CD4-positive, alpha-beta T cell (primary cell): ENCODE results near the gene C2CD4D. TPM values are rescaled to one million over a fixed set of nuclear protein-coding genes. Genes with fewer than 3 reads are reported as not detected.

Experiments
- ATAC-seq: fragments of 200-7000 bp; cut with Tn5 transposase; one replicate; pipeline ENCODE4 v1.10.0; 2022; ENCODE audit warnings: mild to moderate bottlenecking; ENCODE audit not compliant: poor library complexity
- CTCF ChIA-PET: fragments of 350-600 bp; sonication (Branson Sonifier 250); formaldehyde crosslinking; loops from one replicate; lab custom pipeline; 2021; ENCODE audit warnings: antibody characterized with exemption, inconsistent platforms; lab: Charles Lee
- POLR2A ChIA-PET: fragments of 350-600 bp; sonication (Branson Sonifier 250); formaldehyde crosslinking; loops from one replicate; lab custom pipeline; 2021; ENCODE audit warnings: antibody characterized with exemption, inconsistent platforms; lab: Charles Lee
- DNase-seq, 14 experiments: peaks; one replicate each; pipeline ENCODE4 v3.0.0-alpha.2; 2013 to 2020; ENCODE audit warnings: mixed read lengths in 2 of 14
- H3K27ac ChIP-seq, 2 donors: one replicate each; pipeline versions ENCODE4 v1.5.1 to v1.7.0; 2013; ENCODE audit warnings: low read length in 2 of 2, low read depth in 1 of 2, mild to moderate bottlenecking in 1 of 2
- H3K27me3 ChIP-seq, 2 experiments: 1 replicate in 1 of 2; 2 replicates in 1 of 2; pipeline versions ENCODE4 v1.6.1 to v1.7.0; 2013; ENCODE audit warnings: low read length in 2 of 2, control low read depth in 1 of 2, mild to moderate bottlenecking in 1 of 2, moderate library complexity in 1 of 2; ENCODE audit not compliant: insufficient read depth in 2 of 2, control insufficient read depth in 1 of 2
- H3K36me3 ChIP-seq: one replicate; pipeline ENCODE4 v1.6.1; 2013; ENCODE audit warnings: low read length, control low read depth; ENCODE audit not compliant: insufficient read depth
- H3K4me1 ChIP-seq: one replicate; pipeline ENCODE4 v1.6.1; 2013; ENCODE audit warnings: low read length, control low read depth; ENCODE audit not compliant: insufficient read depth
- H3K4me3 ChIP-seq: one replicate; pipeline ENCODE4 v1.5.1; 2013; ENCODE audit warnings: mild to moderate bottlenecking, low read length, moderate library complexity
- H3K9me3 ChIP-seq, 2 experiments: 1 replicate in 1 of 2; 2 replicates in 1 of 2; pipeline versions ENCODE4 v1.6.1 to v1.7.0; 2013; ENCODE audit warnings: low read length in 2 of 2, mild to moderate bottlenecking in 2 of 2, control low read depth in 1 of 2, moderate library complexity in 1 of 2; ENCODE audit not compliant: control insufficient read depth in 1 of 2, insufficient read depth in 1 of 2
- H3K27ac Mint-ChIP-seq: one replicate; pipeline ENCODE4 v1.8.0; 2020; ENCODE audit warnings: mixed read lengths
- H3K27me3 Mint-ChIP-seq: one replicate; pipeline ENCODE4 v1.8.0; 2021; ENCODE audit warnings: mixed read lengths
- H3K36me3 Mint-ChIP-seq: one replicate; pipeline ENCODE4 v1.8.0; 2021; ENCODE audit warnings: low read depth, mixed read lengths
- H3K4me1 Mint-ChIP-seq: one replicate; pipeline ENCODE4 v1.8.0; 2021; ENCODE audit warnings: low read depth, mixed read lengths
- H3K4me3 Mint-ChIP-seq: one replicate; pipeline ENCODE4 v1.8.0; 2020; ENCODE audit warnings: mild to moderate bottlenecking, mixed read lengths
- H3K9me3 Mint-ChIP-seq: one replicate; pipeline ENCODE4 v1.8.0; 2020; ENCODE audit warnings: mixed read lengths
- intact Hi-C, 2 experiments: fragments of 100-400 bp; cut with DNase I in 1 of 2; cut with micrococcal nuclease in 1 of 2; formaldehyde crosslinking; loops; one replicate each; pipeline versions ENCODE4 v1.15.1 to v1.9.0; 2023 to 2025; cut with DNase I, micrococcal nuclease
- total RNA-seq, 174 experiments: library from RNA in 2 of 174; stranded (reverse) in 2 of 174; gene quantifications; one replicate each; pipeline ENCODE4 v1.2.3 and lab custom pipeline; 2021 to 2026
- TF ChIP-seq, protein P1 (sequence below): fragments of 200-600 bp; IDR thresholded peaks from one replicate; pipeline ENCODE4 v1.8.0; 2022; ENCODE audit warnings: antibody characterized with exemption, mild to moderate bottlenecking

C2CD4D gene
- total RNA-seq, 2 experiments from 2014 or later, result 0.75 to 0.88 TPM

DNA sequence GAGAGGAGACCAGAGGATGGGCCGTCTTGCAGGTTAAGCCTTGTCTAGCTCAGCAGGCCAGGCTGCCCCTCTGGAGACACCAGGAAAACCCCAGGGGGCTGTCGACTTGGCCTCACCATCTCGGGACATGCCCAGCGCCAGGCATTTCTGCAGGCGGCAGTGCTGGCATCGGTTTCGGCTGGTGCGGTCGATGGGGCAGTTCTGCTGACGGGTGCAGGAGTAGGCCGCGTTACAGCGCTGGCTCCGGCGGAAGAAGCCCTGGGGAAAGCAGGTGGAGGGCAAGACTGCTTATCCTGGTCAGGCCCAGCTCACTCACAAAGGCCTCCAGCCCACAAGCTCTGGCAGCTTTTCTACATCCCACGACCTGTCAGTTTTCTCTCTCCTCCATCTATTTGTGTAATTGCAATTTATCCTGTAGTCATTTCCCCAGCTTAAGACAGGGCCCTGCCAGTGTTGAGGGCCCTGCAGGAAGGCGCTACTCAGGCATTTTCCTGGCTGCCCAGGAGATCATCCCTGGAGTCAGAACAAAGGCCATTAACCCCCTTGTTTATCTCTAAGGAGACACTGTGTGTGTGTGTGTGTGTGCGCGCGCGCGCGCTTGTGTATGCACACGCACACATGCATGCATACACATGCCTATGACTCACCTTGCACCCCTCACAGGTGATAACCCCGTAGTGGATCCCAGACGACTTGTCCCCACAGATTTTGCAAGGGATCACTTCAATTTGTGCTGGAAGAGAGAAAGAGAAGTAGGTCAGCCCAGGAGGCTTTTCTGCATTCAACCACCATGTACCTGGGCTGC lies 22.9 kb downstream of the C2CD4D start:
- H3K9me3 Mint-ChIP-seq, result no peaks in the 10 kb centered on the region
- DNase-seq (no peak), ATAC-seq (no peak)
- H3K36me3 ChIP-seq, result peaks cover 6% of the 10 kb centered on the region
- no peaks in the 10 kb centered on the region for H3K9me3 ChIP-seq
- no peaks in the 10 kb centered on the region for H3K27me3 ChIP-seq
- peaks cover 77% of the 10 kb centered on the region for H3K4me1 Mint-ChIP-seq
- POLR2A ChIA-PET, result interaction anchor here (0.6 to 4.0 kb wide), 7 partner anchors 9 to 53 kb away, joined by 3 to 23 read pairs (median 4); partner anchors contain the start of gene TDRKH
- intact Hi-C loops, result no loop called here
- TF ChIP-seq, protein P1, sequence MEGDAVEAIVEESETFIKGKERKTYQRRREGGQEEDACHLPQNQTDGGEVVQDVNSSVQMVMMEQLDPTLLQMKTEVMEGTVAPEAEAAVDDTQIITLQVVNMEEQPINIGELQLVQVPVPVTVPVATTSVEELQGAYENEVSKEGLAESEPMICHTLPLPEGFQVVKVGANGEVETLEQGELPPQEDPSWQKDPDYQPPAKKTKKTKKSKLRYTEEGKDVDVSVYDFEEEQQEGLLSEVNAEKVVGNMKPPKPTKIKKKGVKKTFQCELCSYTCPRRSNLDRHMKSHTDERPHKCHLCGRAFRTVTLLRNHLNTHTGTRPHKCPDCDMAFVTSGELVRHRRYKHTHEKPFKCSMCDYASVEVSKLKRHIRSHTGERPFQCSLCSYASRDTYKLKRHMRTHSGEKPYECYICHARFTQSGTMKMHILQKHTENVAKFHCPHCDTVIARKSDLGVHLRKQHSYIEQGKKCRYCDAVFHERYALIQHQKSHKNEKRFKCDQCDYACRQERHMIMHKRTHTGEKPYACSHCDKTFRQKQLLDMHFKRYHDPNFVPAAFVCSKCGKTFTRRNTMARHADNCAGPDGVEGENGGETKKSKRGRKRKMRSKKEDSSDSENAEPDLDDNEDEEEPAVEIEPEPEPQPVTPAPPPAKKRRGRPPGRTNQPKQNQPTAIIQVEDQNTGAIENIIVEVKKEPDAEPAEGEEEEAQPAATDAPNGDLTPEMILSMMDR, result no peak
- H3K27ac ChIP-seq, result no peak overlapping the region
- no peaks in the 10 kb centered on the region for H3K27me3 Mint-ChIP-seq
- no peak overlapping the region for H3K4me3 Mint-ChIP-seq
- no peaks in the 10 kb centered on the region for H3K36me3 Mint-ChIP-seq
- peaks cover 94% of the 10 kb centered on the region for H3K4me1 ChIP-seq
- no peak overlapping the region for H3K4me3 ChIP-seq
- peak overlapping the region; percentile 81 for H3K27ac Mint-ChIP-seq
- CTCF ChIA-PET, result no interaction called here

DNA sequence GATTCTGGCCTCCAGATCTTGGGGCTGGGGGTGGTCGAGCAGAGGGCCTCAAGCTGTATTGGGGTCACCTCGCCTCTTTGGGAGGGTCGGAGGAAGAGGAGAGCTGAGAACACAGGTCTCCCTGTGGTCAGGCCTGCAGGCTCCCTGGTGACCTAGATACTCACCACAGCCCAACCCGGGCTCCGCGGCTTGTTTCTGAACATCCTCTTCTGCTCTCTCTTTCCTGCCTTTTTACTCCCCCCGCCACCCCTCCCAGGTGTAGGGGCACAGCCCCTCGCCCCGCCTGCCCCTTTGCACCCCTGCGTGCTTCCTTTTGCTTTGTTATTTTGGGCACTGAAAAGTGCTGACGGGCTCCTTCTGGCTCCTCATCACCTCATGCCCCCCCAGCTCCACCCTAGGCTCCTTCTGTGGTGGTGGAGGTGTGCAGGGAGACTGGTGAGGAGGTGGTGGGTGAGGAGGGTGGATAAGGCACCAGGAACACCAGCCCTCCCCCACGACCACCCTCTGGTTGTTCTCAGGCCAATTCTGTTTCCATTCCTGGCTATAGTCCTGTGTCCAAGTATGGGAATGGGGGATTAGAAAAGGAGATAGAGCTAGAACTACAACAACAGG lies 23.8 kb downstream of the C2CD4D start:
- Histone ChIP-seq H3K4me3 (no peak overlapping the region), H3K9me3 (no peaks in the 10 kb centered on the region), H3K4me1 (peaks cover 87% of the 10 kb centered on the region), H3K36me3 (peaks cover 6% of the 10 kb centered on the region), H3K27me3 (no peaks in the 10 kb centered on the region), H3K27ac (peak overlapping the region in 1 of 2 donors; percentile 23)
- DNase-seq, result peak in 11 of 14 experiments; percentile 25 to 87 (median 49)
- POLR2A ChIA-PET, result interaction anchor here (0.6 to 4.0 kb wide), 8 partner anchors 9 to 52 kb away, joined by 3 to 23 read pairs (median 4); partner anchors contain the start of gene TDRKH
- TF ChIP-seq, protein P1, result no peak
- Mint-ChIP-seq H3K4me3 (peak overlapping the region; percentile 34), H3K4me1 (peaks cover 68% of the 10 kb centered on the region), H3K36me3 (no peaks in the 10 kb centered on the region), H3K9me3 (no peaks in the 10 kb centered on the region), H3K27ac (peak overlapping the region; percentile 81), H3K27me3 (no peaks in the 10 kb centered on the region)
- ATAC-seq, result peak; percentile 86
- intact Hi-C loops, result no loop called here
- CTCF ChIA-PET, result interaction anchor here (1.0 kb wide), 1 partner anchor 17 kb away, joined by 3 read pairs; no protein-coding TSS in a partner anchor

DNA sequence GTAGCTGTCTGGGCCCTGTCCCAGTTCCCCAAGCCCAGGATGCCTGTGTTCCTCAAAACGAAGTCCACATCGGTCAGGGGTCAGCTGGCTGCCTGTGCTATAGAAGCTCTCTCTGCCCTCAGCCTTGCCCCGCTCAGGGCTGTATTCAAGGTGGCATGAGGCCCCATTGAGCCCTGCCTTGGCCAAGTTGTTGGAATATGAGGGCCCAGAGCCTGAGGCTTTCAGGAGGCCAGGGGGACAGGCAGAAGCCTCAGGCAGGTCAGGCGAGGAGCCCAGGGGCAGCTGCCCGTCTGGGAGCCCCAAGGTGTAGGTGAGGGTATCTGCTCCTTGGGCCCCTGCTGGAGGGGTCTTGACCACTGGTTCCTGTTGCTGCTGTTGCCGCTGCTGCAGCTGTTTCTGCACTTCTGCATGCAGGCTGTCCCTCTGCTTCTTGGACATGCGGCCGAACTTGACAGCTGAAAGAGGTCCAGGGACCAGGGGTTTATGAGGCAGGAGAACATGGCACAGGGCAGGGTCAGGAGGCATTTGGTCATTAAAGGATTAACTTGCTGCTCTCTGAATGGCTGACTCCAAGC lies 24.6 kb downstream of the C2CD4D start:
- no peaks in the 10 kb centered on the region for H3K9me3 Mint-ChIP-seq
- Histone ChIP-seq H3K27ac (peak overlapping the region in 1 of 2 donors; percentile 23), H3K4me3 (no peak overlapping the region), H3K9me3 (no peaks in the 10 kb centered on the region), H3K27me3 (no peaks in the 10 kb centered on the region), H3K4me1 (peaks cover 80% of the 10 kb centered on the region), H3K36me3 (peaks cover 9% of the 10 kb centered on the region)
- intact Hi-C loops, result no loop called here
- H3K36me3 Mint-ChIP-seq, result no peaks in the 10 kb centered on the region
- peak overlapping the region; percentile 46 for H3K4me3 Mint-ChIP-seq
- CTCF ChIA-PET, result interaction anchor here (1.0 kb wide), 1 partner anchor 16 kb away, joined by 3 read pairs; no protein-coding TSS in a partner anchor
- peak overlapping the region; percentile 81 for H3K27ac Mint-ChIP-seq
- DNase-seq, result no peak
- H3K27me3 Mint-ChIP-seq, result no peaks in the 10 kb centered on the region
- POLR2A ChIA-PET, result interaction anchor here (0.6 to 4.0 kb wide), 5 partner anchors 11 to 60 kb away, joined by 3 to 23 read pairs (median 8); partner anchors contain the start of gene TDRKH
- H3K4me1 Mint-ChIP-seq, result peaks cover 60% of the 10 kb centered on the region
- TF ChIP-seq, protein P1, result no peak
- ATAC-seq, result no peak
